ENCODE measurements around the gene ZNF644.

The ZNF644 gene

DNA sequence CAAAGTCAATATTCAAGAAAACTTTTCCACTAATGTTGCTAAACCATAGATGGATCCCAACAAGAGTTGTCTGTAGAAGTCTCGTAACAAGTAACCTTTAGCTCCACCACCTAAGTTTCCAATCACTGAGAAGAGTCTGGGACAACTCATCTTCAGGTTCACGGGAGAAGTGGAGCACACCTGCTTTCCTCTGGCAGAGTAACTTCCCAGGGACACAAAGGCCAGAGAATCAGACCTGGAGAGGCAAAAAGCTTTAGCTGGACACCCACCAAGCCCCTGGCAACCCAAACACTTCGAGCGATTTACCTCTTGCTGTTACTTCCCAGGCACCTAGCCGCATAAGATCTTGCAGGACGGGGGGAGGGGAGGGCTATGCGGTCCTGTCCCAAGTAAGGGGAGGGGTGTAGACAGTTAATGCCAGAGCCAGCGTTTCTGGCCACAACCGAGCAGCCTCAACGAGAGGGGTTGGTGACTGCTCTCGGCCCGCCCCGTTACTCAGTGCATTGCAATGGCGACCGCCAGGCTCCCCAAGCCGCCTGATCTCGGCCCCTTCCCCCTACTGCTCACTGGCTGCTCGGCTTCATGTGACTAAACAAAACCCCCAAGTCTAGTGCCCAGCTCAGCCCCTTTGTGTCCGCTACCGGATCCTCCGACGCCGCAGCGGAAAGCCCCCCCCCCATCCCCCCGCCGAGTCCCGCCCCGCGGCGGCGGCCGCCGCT lies 709 bp downstream of the ZNF644 start:
- DNase-seq (ENCODE audit: low read depth), result peak; percentile 56

- no peak for DNase-seq (ENCODE audit: low read depth)
Measured at GRCh38 chr1:91020486-91020885, 1.3 kb downstream of the ZNF644 start.

GRCh38 chr1:91018006-91018405 lies 3.8 kb downstream of the ZNF644 start:
- DNase-seq (ENCODE audit: low read depth), result no peak

- no peak for DNase-seq (ENCODE audit: low read depth)
Measured at GRCh38 chr1:91015794-91016550, 5.9 kb downstream of the ZNF644 start.

GRCh38 chr1:91015358-91015780 lies 6.5 kb downstream of the ZNF644 start:
- no peak for DNase-seq (ENCODE audit: low read depth)

DNA sequence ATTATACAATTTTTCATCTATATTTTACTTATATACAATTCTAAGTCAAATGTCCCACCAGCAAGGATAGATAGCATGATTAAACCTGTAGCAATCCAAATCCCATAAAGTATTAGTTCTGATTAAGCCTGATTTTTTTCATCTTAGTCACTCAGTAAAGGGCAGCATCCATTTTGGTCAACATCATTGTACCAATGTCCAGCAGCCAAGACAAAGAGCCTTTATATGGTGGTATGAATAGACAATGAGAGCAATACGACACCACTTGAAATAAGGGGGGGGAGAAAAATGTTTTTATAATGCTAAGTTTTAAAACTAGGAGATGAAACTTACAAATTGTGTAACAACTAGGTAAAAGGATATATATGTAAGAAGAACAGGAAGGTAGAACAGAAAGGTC lies 7.4 kb downstream of the ZNF644 start:
- no peak for DNase-seq (ENCODE audit: low read depth)

- no peak for DNase-seq (ENCODE audit: low read depth)
Measured at GRCh38 chr1:91013302-91013701, 8.5 kb downstream of the ZNF644 start.

GRCh38 chr1:91012196-91012595 lies 9.6 kb downstream of the ZNF644 start:
- no peak for DNase-seq (ENCODE audit: low read depth)

- no peak for DNase-seq (ENCODE audit: low read depth)
Measured at GRCh38 chr1:91011726-91012125, 10.1 kb downstream of the ZNF644 start.

- no peak for DNase-seq (ENCODE audit: low read depth)
Measured at GRCh38 chr1:91007827-91008226, 14.0 kb downstream of the ZNF644 start.

DNA sequence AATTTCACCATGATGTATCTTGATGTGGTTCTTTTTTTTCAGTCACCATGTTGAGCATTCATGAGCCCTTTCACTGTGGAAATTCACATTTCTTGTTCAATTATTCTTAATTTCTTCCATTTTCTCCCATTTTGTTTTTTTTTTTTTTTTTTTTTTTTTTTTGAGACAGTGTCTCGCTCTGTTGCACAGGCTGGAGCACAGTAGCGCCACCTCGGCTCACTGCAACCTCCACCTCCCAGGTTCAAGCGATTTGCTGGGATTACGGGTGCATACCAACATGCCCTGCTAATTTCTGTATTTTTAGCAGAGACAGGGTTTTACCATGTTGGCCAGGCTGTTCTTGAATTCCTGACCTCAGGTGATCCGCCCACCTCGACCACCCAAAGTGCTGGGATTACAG lies 14.7 kb downstream of the ZNF644 start:
- DNase-seq (ENCODE audit: low read depth), result no peak

- no peak for DNase-seq (ENCODE audit: low read depth)
Measured at GRCh38 chr1:91006113-91006908, 15.5 kb downstream of the ZNF644 start.

GRCh38 chr1:91005285-91005684 lies 16.6 kb downstream of the ZNF644 start:
- DNase-seq (ENCODE audit: low read depth), result no peak

DNA sequence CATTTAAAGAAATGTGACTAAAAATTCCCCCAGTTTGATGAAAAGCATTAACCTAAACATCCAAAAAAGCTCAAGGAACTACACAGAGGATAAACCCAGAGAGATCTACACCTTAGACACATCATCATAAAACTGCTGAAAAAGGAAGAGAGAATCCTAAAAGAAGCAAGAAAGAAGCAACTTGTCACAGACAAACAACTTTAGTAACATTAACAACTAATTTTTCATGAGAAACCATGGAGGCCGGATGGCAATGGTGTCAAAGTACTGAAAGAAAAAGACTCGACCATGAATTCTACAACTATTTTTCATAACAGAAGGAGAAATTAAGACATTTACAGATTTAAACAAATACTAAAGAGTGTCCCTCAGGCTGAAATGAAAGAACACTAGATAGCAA lies 17.7 kb downstream of the ZNF644 start:
- no peak for DNase-seq (ENCODE audit: low read depth)

GRCh38 chr1:90996742-90997413 lies 25.0 kb downstream of the ZNF644 start:
- DNase-seq (ENCODE audit: low read depth), result no peak

DNA sequence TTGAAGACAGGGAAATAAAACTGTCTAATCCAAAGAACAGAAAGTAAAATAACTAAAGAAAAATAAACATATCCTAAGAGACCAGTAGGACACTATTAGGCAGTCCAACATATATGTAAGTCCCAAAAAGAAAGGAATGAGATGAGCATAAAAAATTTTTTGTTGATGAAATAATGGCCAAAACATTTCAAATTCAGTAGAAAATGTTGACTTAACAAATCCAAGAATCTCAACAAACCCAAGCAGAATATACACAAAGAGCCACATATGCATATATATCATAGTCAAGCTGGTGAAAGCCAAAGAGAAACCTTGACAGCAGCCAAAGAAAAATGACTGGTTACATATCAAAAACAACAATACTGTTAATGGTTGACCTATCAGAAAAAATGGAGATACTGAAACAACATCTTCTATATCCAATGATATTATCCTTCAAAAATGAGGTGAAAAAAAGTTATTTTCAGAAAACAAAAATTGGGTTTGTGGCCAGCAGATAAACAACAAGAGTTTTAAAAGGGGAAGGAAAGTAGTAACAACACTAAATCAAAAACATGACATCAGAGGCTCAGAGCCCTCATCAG lies 26.4 kb downstream of the ZNF644 start:
- DNase-seq (ENCODE audit: low read depth), result no peak

DNA sequence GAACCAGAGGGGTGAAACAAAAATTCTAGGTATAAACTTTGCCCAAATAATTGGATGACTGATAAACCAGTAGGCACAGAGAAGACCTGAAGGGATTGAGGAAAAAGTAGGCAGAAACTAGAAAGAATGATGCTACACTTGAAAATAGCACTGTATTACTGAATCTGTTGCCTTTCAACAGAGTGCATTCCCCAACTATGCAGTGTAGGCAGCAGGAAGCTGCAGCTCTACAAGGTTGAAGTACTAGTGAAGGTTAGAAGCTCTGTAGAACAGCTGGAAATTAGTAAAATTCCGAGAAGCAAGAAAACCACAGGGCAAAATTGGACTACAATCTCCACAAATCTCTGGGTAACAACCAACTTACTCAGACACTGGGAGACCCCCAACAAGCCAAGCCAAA lies 27.4 kb downstream of the ZNF644 start:
- DNase-seq (ENCODE audit: low read depth), result no peak

- DNase-seq (ENCODE audit: low read depth), result no peak
Measured at GRCh38 chr1:90993245-90993644, 28.6 kb downstream of the ZNF644 start.

DNA sequence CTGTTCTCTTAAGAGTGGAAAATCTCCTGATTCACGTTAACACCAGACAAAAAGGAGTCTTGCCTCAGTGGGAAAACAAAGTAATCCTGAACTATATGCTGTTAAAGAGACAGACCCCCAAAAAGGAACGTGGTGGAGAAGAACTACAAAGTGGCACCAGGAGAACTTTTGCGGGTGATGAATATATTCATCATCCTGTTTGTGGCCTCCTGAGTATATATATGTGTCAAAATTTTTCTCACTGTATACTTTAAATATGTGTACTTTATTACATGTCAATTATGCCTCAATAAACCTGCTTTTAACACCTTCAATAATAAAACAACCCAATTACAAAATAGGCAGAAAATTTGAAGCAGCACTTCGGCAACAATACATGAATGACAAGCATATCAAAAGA lies 31.1 kb downstream of the ZNF644 start:
- no peak for DNase-seq (ENCODE audit: low read depth)

DNA sequence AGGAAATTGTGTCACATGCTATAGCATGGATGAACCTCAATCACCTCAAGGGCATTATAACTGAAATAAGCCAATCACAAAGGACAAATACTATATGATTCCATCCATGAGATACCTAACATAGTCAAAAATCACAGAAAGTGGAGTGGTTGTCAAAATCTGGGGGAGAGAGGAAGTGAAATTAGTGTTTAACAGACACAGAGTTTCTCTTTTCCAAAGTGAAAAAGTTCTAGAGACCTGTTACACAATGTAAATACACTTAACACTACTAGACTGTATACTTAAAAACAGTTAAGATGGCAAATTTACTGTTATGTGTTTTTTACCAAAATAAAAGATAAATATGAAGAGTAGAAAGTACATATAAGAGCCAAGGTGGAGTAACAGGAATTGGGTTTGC lies 31.8 kb downstream of the ZNF644 start:
- no peak for DNase-seq (ENCODE audit: low read depth)

DNA sequence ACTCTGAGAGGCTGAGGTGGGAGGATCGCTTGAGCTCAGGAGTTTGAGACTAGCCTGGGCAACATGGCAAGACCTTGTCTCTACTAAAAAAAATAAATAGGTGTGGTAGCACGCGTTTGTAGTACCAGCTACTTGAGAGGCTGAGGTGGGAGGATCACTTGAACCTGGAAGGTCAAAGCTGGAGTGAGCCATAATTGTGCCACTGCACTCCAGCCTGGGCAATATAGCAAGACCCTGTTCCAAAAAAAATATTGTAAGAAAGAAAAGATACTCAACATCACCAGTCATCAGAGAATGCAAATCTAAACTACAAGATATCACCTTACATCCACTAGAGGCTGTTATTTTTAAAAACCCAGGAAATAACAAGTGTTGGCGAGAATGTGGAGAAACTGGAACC lies 32.5 kb downstream of the ZNF644 start:
- no peak for DNase-seq (ENCODE audit: low read depth)

- DNase-seq (ENCODE audit: low read depth), result no peak
Measured at GRCh38 chr1:90987841-90988240, 34.0 kb downstream of the ZNF644 start.
